ENCODE measurements around the gene PIP4K2C. TPM values are rescaled to one million over a fixed set of nuclear protein-coding genes. Genes with fewer than 3 reads are reported as not detected.

Gene PIP4K2C
- 19.0 TPM for polyA plus RNA-seq (2013, experiment 1 of 2)
- polyA plus RNA-seq (2013, experiment 2 of 2) = 17.6 TPM

DNA sequence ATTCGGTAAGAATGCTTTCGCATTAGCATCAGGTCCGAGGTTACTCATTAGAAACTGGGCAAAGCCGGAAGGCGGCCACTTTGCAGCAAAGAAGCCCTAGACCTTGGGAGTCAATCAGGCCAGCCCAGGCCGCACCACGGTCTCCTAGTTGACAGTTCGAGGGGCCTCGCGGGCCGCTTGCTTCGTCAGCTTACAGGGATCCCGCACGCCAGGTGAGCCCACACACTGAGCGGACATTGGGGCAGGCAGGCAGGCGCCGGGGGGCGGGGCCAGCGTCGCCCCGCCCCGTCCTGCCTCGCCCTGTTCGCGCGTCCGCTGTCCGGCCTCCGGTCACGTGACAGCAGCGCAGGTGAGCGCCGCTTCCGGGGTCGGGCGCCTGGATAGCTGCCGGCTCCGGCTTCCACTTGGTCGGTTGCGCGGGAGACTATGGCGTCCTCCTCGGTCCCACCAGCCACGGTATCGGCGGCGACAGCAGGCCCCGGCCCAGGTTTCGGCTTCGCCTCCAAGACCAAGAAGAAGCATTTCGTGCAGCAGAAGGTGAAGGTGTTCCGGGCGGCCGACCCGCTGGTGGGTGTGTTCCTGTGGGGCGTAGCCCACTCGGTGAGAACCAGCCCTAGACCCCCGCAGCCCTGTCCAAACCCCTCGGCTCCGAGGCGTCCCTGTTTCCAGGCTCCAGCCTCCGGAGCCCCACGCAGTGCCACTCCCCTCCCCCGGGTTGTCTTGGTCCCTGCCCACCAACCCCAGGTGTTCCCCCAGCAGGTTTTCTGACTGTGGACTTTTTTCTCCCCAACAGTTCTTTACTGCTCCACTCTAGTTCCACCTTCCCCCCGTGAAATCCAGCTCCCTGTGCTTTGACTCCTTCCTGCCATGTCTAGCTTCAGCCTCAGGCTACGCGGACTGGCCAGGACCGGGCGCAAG lies at the start of gene PIP4K2C:
Gene PIP4K2C (plus strand): TSS at position 329 of the 918 bp plus-strand sequence. CDS start 98 bp downstream, at position 427.
- H3K9ac ChIP-seq (ENCODE audit: low read depth, low read length) = peak within 1 kb of the TSS; percentile 74
- H3K36me3 ChIP-seq (ENCODE audit: insufficient read depth, low read length) = peaks cover 13% of the 10 kb centered on the region
- peak within 1 kb of the TSS; percentile 92 for H3K27ac ChIP-seq (ENCODE audit: low read depth, low read length)
- peak within 1 kb of the TSS; percentile 87 for H3K4me3 ChIP-seq (ENCODE audit: low read length)
- no peaks in the 10 kb centered on the region for H3K9me3 ChIP-seq (ENCODE audit: insufficient read depth, low read depth, low read length)
- under 1% methylated on average over 69 of the region's 69 CpGs for WGBS
- H3K4me1 ChIP-seq (ENCODE audit: insufficient read depth, low read length) = peaks cover 11% of the 10 kb centered on the region; the same call in 1 of the 2 replicates
- H3K27me3 ChIP-seq (ENCODE audit: insufficient read depth, low read length) = peaks cover 9% of the 10 kb centered on the region

DNA sequence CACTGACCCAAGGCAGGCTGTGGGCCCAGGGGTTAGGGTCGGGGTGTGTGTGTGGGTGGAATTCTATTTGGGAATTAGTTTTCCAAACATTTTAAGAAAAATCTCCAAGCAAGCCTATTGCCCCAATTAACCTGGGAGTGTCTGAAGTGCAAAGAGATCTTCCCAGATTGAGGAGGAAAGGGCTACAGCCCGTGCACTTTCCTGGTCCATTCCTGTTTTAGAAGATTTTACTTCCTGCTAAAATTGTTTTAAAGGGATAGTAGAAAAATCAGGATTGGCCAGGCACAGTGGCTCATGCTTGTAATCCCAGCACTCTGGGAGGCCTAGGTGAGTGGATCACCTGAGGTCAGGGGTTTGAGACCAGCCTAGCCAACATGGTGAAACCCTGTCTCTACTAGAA lies 49.3 kb upstream of the PIP4K2C start:
- WGBS = 93% methylated on average over 2 of the region's 2 CpGs
- Histone ChIP-seq H3K27me3 (ENCODE audit: insufficient read depth, low read length) (no peaks in the 10 kb centered on the region), H3K4me1 (ENCODE audit: insufficient read depth, low read length) (peaks cover 8% of the 10 kb centered on the region), H3K9ac (ENCODE audit: low read depth, low read length) (no peak overlapping the region), H3K36me3 (ENCODE audit: insufficient read depth, low read length) (peaks cover 51% of the 10 kb centered on the region), H3K4me3 (ENCODE audit: low read length) (no peak overlapping the region), H3K9me3 (ENCODE audit: insufficient read depth, low read depth, low read length) (no peaks in the 10 kb centered on the region), H3K27ac (ENCODE audit: low read depth, low read length) (no peak overlapping the region)

DNA sequence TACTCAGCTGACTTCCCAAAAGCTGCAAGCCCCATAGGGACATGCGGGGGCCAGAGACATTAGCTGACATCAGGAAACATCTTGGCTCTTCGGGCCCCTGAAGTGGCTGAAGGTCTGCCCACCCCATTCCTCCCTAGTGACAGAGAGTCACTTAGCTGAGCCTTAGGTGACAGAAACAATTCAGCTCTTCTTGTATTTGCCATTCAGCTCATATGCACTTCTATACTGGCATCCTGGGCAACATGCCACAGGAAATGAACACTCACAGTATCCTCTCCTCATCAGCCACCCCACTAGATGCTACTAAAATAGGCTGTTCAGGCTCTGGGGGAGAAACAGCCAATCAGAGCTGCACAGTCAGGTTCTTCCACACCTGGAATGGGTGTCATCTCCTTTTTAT lies 47.4 kb upstream of the PIP4K2C start:
- H3K4me3 ChIP-seq (ENCODE audit: low read length) = no peak overlapping the region
- H3K9ac ChIP-seq (ENCODE audit: low read depth, low read length) = no peak overlapping the region
- 93% methylated on average over 2 of the region's 2 CpGs for WGBS
- peaks cover 10% of the 10 kb centered on the region for H3K4me1 ChIP-seq (ENCODE audit: insufficient read depth, low read length)
- H3K9me3 ChIP-seq (ENCODE audit: insufficient read depth, low read depth, low read length) = no peaks in the 10 kb centered on the region
- peaks cover 43% of the 10 kb centered on the region for H3K36me3 ChIP-seq (ENCODE audit: insufficient read depth, low read length)
- H3K27ac ChIP-seq (ENCODE audit: low read depth, low read length) = no peak overlapping the region
- H3K27me3 ChIP-seq (ENCODE audit: insufficient read depth, low read length) = peaks cover 11% of the 10 kb centered on the region; the same call in 1 of the 2 replicates

DNA sequence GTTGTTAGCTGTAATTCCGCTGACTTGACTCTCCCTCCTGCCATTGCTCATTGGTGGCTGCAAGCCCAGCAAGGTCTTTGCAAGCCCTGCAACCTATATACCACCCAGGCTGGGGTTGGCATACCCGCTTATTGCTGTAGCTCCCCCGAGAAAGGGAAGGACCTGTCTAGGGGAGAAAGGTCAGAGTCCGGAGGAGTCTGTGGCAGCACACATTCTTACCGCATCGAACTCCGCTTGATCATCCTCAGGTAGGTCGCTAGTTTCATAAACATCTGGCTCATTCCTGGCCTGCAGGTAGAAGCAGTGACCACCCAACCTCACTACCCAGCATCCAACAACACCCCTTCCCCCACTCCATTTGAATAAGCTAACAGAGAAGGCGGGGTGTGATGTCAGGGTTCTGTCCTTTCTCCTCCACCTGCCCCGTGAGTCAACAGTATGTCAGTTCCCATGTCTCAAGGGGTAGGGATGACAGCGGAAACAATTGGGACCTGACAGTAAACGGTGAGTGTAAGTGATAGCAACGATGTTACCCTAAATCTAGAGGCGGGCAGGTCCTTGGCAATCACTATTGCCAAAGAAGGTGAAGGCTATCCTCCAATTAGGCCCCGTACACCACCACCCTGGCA lies 45.1 kb upstream of the PIP4K2C start:
- peak overlapping the region; percentile 84 for H3K9ac ChIP-seq (ENCODE audit: low read depth, low read length)
- H3K27me3 ChIP-seq (ENCODE audit: insufficient read depth, low read length) = peaks cover 25% of the 10 kb centered on the region; the same call in 1 of the 2 replicates
- H3K27ac ChIP-seq (ENCODE audit: low read depth, low read length) = no peak overlapping the region
- peaks cover 22% of the 10 kb centered on the region for H3K4me1 ChIP-seq (ENCODE audit: insufficient read depth, low read length)
- H3K4me3 ChIP-seq (ENCODE audit: low read length) = peak overlapping the region; percentile 81
- no peaks in the 10 kb centered on the region for H3K9me3 ChIP-seq (ENCODE audit: insufficient read depth, low read depth, low read length)
- peaks cover 22% of the 10 kb centered on the region for H3K36me3 ChIP-seq (ENCODE audit: insufficient read depth, low read length)
- 59% methylated on average over 15 of the region's 15 CpGs for WGBS

DNA sequence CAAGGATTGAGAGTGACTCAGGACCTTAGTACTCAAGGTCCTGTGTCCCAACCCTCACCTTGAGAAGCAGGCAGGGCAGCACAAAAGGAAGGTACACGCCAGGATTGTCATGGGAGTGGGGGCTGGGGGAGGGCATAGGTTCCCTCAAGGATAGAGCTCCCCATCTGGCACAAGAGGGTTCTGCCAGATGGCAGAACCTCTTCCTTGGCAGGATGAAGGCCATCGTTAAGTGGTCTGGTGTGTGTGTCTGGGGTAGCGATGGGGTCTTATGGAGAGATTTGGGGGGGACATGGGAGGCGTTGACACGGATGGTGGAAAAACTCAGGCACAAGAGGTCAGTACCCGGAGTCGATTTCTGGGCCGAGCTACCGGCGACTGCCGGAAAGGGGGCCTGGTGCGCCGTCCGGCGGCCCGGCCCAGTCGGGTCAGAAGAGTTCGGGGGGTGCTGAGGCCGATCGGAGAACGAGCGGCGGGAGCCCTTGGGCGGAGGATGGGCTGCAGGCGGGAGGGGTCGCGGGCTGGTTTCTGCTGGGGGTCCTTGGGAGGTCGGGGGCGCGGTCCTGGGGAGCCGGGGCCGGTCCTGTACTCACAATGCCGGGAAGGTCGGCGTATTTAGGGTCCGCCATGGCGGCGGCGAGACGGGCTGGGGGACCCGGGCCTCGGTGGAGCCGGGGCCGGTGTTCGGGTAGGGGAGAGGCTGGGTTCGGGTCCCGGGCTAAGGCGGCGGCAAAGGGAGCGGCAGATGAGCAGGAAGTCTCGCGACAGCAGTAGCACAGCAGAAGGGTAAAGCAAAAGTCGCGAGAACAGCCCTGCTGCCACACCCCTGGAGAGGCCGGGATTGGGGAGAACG lies 44.3 kb upstream of the PIP4K2C start, which contains the start of gene DCTN2:
Gene DCTN2 (minus strand): TSS at position 755 of the 850 bp plus-strand sequence. CDS start 129 bp downstream, at position 626.
- H3K36me3 ChIP-seq (ENCODE audit: insufficient read depth, low read length) = peaks cover 16% of the 10 kb centered on the region; the same call in 1 of the 2 replicates
- no peaks in the 10 kb centered on the region for H3K9me3 ChIP-seq (ENCODE audit: insufficient read depth, low read depth, low read length)
- WGBS = 1% methylated on average over 56 of the region's 56 CpGs
- H3K9ac ChIP-seq (ENCODE audit: low read depth, low read length) = peak within 1 kb of the TSS; percentile 84
- peaks cover 25% of the 10 kb centered on the region; the same call in 1 of the 2 replicates for H3K27me3 ChIP-seq (ENCODE audit: insufficient read depth, low read length)
- peaks cover 24% of the 10 kb centered on the region for H3K4me1 ChIP-seq (ENCODE audit: insufficient read depth, low read length)
- peak within 1 kb of the TSS; percentile 81 for H3K4me3 ChIP-seq (ENCODE audit: low read length)
- peak within 1 kb of the TSS; percentile 27; the same call in 1 of the 2 replicates for H3K27ac ChIP-seq (ENCODE audit: low read depth, low read length)

DNA sequence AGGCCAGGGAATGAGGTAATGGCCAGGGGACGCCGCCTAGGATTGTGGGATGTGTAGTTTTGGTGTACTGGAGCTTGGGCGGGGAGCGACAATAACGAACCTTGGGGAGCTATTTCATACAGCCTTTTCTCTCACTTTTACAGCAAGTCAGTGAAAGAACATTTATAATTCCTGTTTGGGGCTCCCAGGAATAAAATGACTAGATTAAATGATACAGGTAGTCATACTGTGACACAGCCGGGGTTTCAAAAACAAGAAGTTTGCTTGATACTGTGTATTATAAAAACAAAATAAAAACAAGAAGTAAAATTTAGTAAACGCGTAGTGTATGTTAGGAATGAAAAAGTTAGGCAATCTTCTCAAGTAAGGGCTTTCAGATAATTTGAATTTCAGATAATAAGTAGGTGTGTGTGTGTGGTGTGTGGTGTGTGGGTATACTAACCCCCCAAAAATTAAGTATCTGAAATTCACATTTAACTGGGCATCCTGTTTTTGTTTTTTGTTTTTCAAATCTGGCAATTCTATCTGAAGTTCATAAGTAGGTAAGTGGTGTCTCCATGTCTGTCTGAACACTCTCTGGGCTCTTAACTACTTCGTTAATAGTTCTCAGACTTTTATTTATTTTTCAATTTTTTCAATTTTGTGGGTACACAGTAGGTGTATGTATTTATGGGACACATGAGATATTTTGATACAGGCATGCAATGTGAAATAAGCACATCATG lies 43.5 kb upstream of the PIP4K2C start:
- H3K4me3 ChIP-seq (ENCODE audit: low read length) = peak overlapping the region; percentile 81
- H3K27ac ChIP-seq (ENCODE audit: low read depth, low read length) = no peak overlapping the region
- peaks cover 25% of the 10 kb centered on the region; the same call in 1 of the 2 replicates for H3K27me3 ChIP-seq (ENCODE audit: insufficient read depth, low read length)
- WGBS = 34% methylated on average over 5 of the region's 9 CpGs
- H3K4me1 ChIP-seq (ENCODE audit: insufficient read depth, low read length) = peaks cover 32% of the 10 kb centered on the region
- no peak overlapping the region for H3K9ac ChIP-seq (ENCODE audit: low read depth, low read length)
- H3K36me3 ChIP-seq (ENCODE audit: insufficient read depth, low read length) = 0 out of 2 replicates have a peak, but pooled peaks cover 8% of the 10 kb centered on the region
- no peaks in the 10 kb centered on the region for H3K9me3 ChIP-seq (ENCODE audit: insufficient read depth, low read depth, low read length)

DNA sequence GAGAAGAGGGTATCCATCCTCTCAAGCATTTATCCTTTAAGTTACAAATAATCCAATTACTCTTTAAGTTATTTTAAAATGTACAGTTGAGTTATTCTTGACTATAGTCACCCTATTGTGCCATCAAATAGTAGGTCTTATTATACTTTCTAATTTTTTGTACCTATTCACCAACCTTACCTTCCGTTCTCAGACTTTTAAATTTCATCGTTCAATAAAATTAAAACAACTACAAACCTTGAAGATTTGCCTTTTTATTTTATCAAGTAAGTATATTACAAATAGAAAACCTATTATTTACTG lies 43.0 kb upstream of the PIP4K2C start:
- 85% methylated on average over 2 of the region's 2 CpGs for WGBS
- Histone ChIP-seq H3K9ac (ENCODE audit: low read depth, low read length) (no peak overlapping the region), H3K27ac (ENCODE audit: low read depth, low read length) (no peak overlapping the region), H3K27me3 (ENCODE audit: insufficient read depth, low read length) (peaks cover 25% of the 10 kb centered on the region; the same call in 1 of the 2 replicates), H3K4me1 (ENCODE audit: insufficient read depth, low read length) (peaks cover 36% of the 10 kb centered on the region), H3K4me3 (ENCODE audit: low read length) (no peak overlapping the region), H3K9me3 (ENCODE audit: insufficient read depth, low read depth, low read length) (no peaks in the 10 kb centered on the region), H3K36me3 (ENCODE audit: insufficient read depth, low read length) (0 out of 2 replicates have a peak, but pooled peaks cover 8% of the 10 kb centered on the region)

DNA sequence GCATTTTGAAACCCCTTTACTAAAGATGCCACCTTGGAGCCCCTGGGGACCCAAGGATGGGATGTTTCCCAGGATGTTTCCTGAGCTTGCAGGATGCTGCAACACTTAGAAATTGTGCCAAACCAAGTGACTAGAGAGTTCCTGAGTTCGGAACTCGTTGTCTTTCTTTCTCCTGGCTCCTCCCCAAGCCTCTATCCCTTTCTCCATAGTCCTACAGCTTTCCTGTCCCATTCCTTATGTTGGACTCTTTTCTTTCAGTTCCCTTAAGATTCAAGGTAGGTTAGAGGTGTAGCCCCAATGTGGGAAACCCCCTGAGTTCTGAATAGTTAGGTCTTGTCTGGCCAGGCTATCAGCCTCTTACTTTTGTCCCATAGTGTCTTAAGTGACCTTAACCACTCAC lies 42.5 kb upstream of the PIP4K2C start:
- no peak overlapping the region for H3K4me3 ChIP-seq (ENCODE audit: low read length)
- WGBS = 68% methylated on average over 2 of the region's 2 CpGs
- peaks cover 25% of the 10 kb centered on the region; the same call in 1 of the 2 replicates for H3K27me3 ChIP-seq (ENCODE audit: insufficient read depth, low read length)
- H3K36me3 ChIP-seq (ENCODE audit: insufficient read depth, low read length) = 0 out of 2 replicates have a peak, but pooled peaks cover 8% of the 10 kb centered on the region
- H3K4me1 ChIP-seq (ENCODE audit: insufficient read depth, low read length) = peaks cover 39% of the 10 kb centered on the region
- H3K9me3 ChIP-seq (ENCODE audit: insufficient read depth, low read depth, low read length) = no peaks in the 10 kb centered on the region
- no peak overlapping the region for H3K27ac ChIP-seq (ENCODE audit: low read depth, low read length)
- H3K9ac ChIP-seq (ENCODE audit: low read depth, low read length) = no peak overlapping the region

DNA sequence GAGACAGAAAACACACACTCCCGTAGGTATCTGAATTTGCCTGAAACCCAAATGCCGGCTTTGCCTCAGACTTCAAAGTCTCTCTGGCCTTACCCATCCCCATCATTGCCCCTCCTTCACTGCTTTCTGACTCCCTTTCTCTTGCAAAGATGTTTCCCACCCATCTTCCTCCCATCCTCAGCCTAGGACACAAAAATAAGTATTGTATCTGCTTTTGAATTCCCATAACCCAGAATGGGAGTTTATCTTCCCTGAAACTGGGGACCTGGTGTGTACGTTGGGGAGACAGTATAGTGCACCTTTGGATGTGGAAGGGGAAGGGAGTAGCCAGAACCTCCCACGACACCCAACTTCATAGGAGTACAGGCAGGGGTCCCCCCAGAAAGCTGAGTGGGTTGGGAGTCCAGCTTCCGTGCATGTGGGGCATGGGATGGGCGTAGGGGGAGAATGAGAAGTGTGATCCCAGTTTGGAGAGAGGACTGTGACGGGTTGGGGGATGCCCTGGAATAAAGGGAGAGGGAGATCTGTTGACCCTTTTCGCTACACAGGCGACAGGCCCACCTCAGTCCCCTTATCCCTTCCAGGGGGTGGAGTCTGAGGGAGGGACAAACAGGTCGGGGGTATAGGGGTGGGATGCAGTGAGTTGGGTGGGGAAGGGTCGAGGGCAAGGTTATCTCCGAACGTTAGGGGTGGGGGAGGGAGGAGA lies 41.6 kb upstream of the PIP4K2C start:
- peak overlapping the region; percentile 91 for H3K4me3 ChIP-seq (ENCODE audit: low read length)

More for the DNA sequence above, 41.6 kb upstream of the PIP4K2C start:
- Histone ChIP-seq H3K9ac (ENCODE audit: low read depth, low read length) (no peak overlapping the region), H3K27me3 (ENCODE audit: insufficient read depth, low read length) (peaks cover 25% of the 10 kb centered on the region; the same call in 1 of the 2 replicates), H3K9me3 (ENCODE audit: insufficient read depth, low read depth, low read length) (no peaks in the 10 kb centered on the region), H3K36me3 (ENCODE audit: insufficient read depth, low read length) (0 out of 2 replicates have a peak, but pooled peaks cover 8% of the 10 kb centered on the region), H3K4me1 (ENCODE audit: insufficient read depth, low read length) (peaks cover 39% of the 10 kb centered on the region), H3K27ac (ENCODE audit: low read depth, low read length) (no peak overlapping the region)
- 22% methylated on average over 12 of the region's 13 CpGs for WGBS

Data from HUES64 (cell line).